ENCODE results near the gene SBNO2.

SBNO2 gene

GRCh38 chr19:1146858-1147780, 26.9 kb downstream of the SBNO2 start:
- no peaks in the 10 kb centered on the region for H3K9me2 ChIP-seq (replicated peaks; ENCODE audit: insufficient read depth, low read length)
- H3K27me3 ChIP-seq (replicated peaks; ENCODE audit: insufficient read depth, low read length), result no peaks in the 10 kb centered on the region
- no peak overlapping the region for H3K9ac ChIP-seq (ENCODE audit: low read length)
- H3F3A ChIP-seq (ENCODE audit: insufficient read depth, low read length), result no peaks in the 10 kb centered on the region
- DNase-seq, result no peak
- no peak overlapping the region for H3K4me2 ChIP-seq (ENCODE audit: low read depth, low read length)
- no peak overlapping the region for H2AFZ ChIP-seq (ENCODE audit: low read length)
- TF ChIP-seq CTCF (IDR thresholded peaks at IDR 0.05; ENCODE audit: low read length) (no peak), EZH2phosphoT487 (IDR thresholded peaks at IDR 0.05; ENCODE audit: low read length) (no peak), EZH2 (optimal IDR thresholded peaks at IDR 0.05; ENCODE audit: low read depth, low read length) (no peak)
- no peak overlapping the region for H3K4me3 ChIP-seq (ENCODE audit: low read length)
- H3K36me3 ChIP-seq (replicated peaks; ENCODE audit: insufficient read depth, low read length), result 0 out of 2 replicates have a peak, but pooled peaks cover 3% of the 10 kb centered on the region
- H3K79me2 ChIP-seq (ENCODE audit: low read length), result peaks cover 2% of the 10 kb centered on the region; the same call in 1 of the 2 replicates
- H3K27ac ChIP-seq (ENCODE audit: low read length), result no peak overlapping the region
- H3K4me1 ChIP-seq (ENCODE audit: low read length), result no peaks in the 10 kb centered on the region
- no peaks in the 10 kb centered on the region; the same call in 1 of the 2 replicates for H4K20me1 ChIP-seq (ENCODE audit: insufficient read depth, low read length)
- no peaks in the 10 kb centered on the region for H3K9me3 ChIP-seq (replicated peaks; ENCODE audit: insufficient read depth, low read length)

- no peak for TF ChIP-seq EZH2 (optimal IDR thresholded peaks at IDR 0.05; ENCODE audit: low read depth, low read length)
- no peak for TF ChIP-seq EZH2phosphoT487 (IDR thresholded peaks at IDR 0.05; ENCODE audit: low read length)
- TF ChIP-seq CTCF (IDR thresholded peaks at IDR 0.05; ENCODE audit: low read length), result no peak
- Histone ChIP-seq H3K9me2 (replicated peaks; ENCODE audit: insufficient read depth, low read length) (no peaks in the 10 kb centered on the region), H3K36me3 (replicated peaks; ENCODE audit: insufficient read depth, low read length) (0 out of 2 replicates have a peak, but pooled peaks cover 3% of the 10 kb centered on the region), H3K9ac (ENCODE audit: low read length) (no peak overlapping the region), H3K27ac (ENCODE audit: low read length) (no peak overlapping the region), H3K79me2 (ENCODE audit: low read length) (peaks cover 3% of the 10 kb centered on the region; the same call in 1 of the 2 replicates), H3K9me3 (replicated peaks; ENCODE audit: insufficient read depth, low read length) (no peaks in the 10 kb centered on the region), H3F3A (ENCODE audit: insufficient read depth, low read length) (no peaks in the 10 kb centered on the region), H4K20me1 (ENCODE audit: insufficient read depth, low read length) (no peaks in the 10 kb centered on the region; the same call in 1 of the 2 replicates), H3K4me1 (ENCODE audit: low read length) (no peaks in the 10 kb centered on the region), H2AFZ (ENCODE audit: low read length) (no peak overlapping the region), H3K27me3 (replicated peaks; ENCODE audit: insufficient read depth, low read length) (no peaks in the 10 kb centered on the region), H3K4me2 (ENCODE audit: low read depth, low read length) (no peak overlapping the region), H3K4me3 (ENCODE audit: low read length) (no peak overlapping the region)
- no peak for DNase-seq
These were observed 27.7 kb downstream of the SBNO2 start for GRCh38 chr19:1146412-1146699.

- no peaks in the 10 kb centered on the region for H3K4me1 ChIP-seq (ENCODE audit: low read length)
- no peaks in the 10 kb centered on the region for H3K9me3 ChIP-seq (replicated peaks; ENCODE audit: insufficient read depth, low read length)
- H3K9me2 ChIP-seq (replicated peaks; ENCODE audit: insufficient read depth, low read length), result no peaks in the 10 kb centered on the region
- no peak overlapping the region for H3K27ac ChIP-seq (ENCODE audit: low read length)
- peaks cover 3% of the 10 kb centered on the region; the same call in 1 of the 2 replicates for H3K79me2 ChIP-seq (ENCODE audit: low read length)
- H3F3A ChIP-seq (ENCODE audit: insufficient read depth, low read length), result no peaks in the 10 kb centered on the region
- no peak overlapping the region for H3K9ac ChIP-seq (ENCODE audit: low read length)
- H2AFZ ChIP-seq (ENCODE audit: low read length), result no peak overlapping the region
- H3K4me2 ChIP-seq (ENCODE audit: low read depth, low read length), result no peak overlapping the region
- TF ChIP-seq CTCF (IDR thresholded peaks at IDR 0.05; ENCODE audit: low read length), result no peak
- TF ChIP-seq EZH2phosphoT487 (IDR thresholded peaks at IDR 0.05; ENCODE audit: low read length), result no peak
- TF ChIP-seq EZH2 (optimal IDR thresholded peaks at IDR 0.05; ENCODE audit: low read depth, low read length), result no peak
- H3K4me3 ChIP-seq (ENCODE audit: low read length), result no peak overlapping the region
- no peaks in the 10 kb centered on the region for H3K27me3 ChIP-seq (replicated peaks; ENCODE audit: insufficient read depth, low read length)
- H3K36me3 ChIP-seq (replicated peaks; ENCODE audit: insufficient read depth, low read length), result 0 out of 2 replicates have a peak, but pooled peaks cover 3% of the 10 kb centered on the region
- H4K20me1 ChIP-seq (ENCODE audit: insufficient read depth, low read length), result no peaks in the 10 kb centered on the region; the same call in 1 of the 2 replicates
- DNase-seq, result no peak
These were observed 28.2 kb downstream of the SBNO2 start for GRCh38 chr19:1145635-1146411.
